Measurements from ENCODE around the gene STX2.

GRCh38 chr12:130815028-130815741 lies 23.9 kb downstream of the STX2 start:
- no peak for TF ChIP-seq CTCF (IDR thresholded peaks at IDR 0.05 in 8 of 11, conservative IDR thresholded peaks at IDR 0.05 in 3 of 11)
- no peak for TF ChIP-seq POLR2A (IDR thresholded peaks at IDR 0.05)
- no peak for TF ChIP-seq POLR2AphosphoS5 (IDR thresholded peaks at IDR 0.05)

Data from spleen (tissue), 7 donors.